Fibroblast of lung (primary cell): ENCODE data around the gene PRRT2.

Experiments used
- EZH2 ChIP-seq: IDR thresholded peaks from 2 replicates; pipeline ENCODE4 v1.5.1; 2012; ENCODE audit warnings: low read length, control low read depth, mild to moderate bottlenecking; ENCODE audit errors: missing control alignments
- TF ChIP-seq, protein P1 (sequence below), 2 donors: IDR thresholded peaks in 1 of 2; conservative IDR thresholded peaks in 1 of 2; 1 replicate in 1 of 2; 2 replicates in 1 of 2; pipeline ENCODE4 v1.5.1; 2011 to 2012; ENCODE audit warnings: low read length in 2 of 2, control low read depth in 1 of 2, inconsistent platforms in 1 of 2, low read depth in 1 of 2, mild to moderate bottlenecking in 1 of 2

DNA sequence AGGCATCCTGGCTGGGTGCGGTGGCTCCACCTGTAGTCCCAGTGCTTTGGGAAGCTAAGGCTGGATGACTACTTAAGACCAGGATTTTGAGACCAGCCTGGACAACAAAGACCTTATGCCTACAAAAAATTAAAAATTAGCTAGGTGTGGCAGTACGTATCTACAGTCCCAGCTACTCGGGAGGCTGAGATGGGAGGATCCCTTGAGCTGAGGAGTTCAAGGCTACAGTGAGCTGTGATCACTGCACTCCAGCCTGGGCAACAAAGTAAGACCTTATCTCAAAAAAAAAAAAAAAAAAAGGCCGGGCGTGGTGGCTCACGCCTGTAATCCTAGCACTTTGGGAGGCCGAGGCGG lies 14.3 kb downstream of the PRRT2 start:
- TF ChIP-seq EZH2, result no peak
- TF ChIP-seq, protein P1, sequence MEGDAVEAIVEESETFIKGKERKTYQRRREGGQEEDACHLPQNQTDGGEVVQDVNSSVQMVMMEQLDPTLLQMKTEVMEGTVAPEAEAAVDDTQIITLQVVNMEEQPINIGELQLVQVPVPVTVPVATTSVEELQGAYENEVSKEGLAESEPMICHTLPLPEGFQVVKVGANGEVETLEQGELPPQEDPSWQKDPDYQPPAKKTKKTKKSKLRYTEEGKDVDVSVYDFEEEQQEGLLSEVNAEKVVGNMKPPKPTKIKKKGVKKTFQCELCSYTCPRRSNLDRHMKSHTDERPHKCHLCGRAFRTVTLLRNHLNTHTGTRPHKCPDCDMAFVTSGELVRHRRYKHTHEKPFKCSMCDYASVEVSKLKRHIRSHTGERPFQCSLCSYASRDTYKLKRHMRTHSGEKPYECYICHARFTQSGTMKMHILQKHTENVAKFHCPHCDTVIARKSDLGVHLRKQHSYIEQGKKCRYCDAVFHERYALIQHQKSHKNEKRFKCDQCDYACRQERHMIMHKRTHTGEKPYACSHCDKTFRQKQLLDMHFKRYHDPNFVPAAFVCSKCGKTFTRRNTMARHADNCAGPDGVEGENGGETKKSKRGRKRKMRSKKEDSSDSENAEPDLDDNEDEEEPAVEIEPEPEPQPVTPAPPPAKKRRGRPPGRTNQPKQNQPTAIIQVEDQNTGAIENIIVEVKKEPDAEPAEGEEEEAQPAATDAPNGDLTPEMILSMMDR (conservative IDR thresholded peaks at IDR 0.05 in 1 of 2, IDR thresholded peaks at IDR 0.05 in 1 of 2; ENCODE audit: low read depth in 1 of 2, low read length in 2 of 2), result no peak
